Prostate gland (tissue), 2 donors: ENCODE results near the gene ZNF575. TPM values are rescaled to one million over a fixed set of nuclear protein-coding genes. Genes with fewer than 3 reads are reported as not detected.

Experiments used
- DNase-seq: peaks from one replicate; pipeline ENCODE4 v3.0.0-alpha.2; 2019; ENCODE audit warnings: low spot score
- H3K27ac ChIP-seq, 2 donors: fragments of 200-600 bp; sonication (generic); 2 replicates each; pipeline ENCODE4 v1.5.1; 2017 to 2019
- H3K27me3 ChIP-seq: fragments of 200-600 bp; sonication (generic); replicated peaks from 2 replicates; pipeline ENCODE4 v1.5.1; 2019; ENCODE audit not compliant: insufficient read depth
- H3K36me3 ChIP-seq, 2 donors: fragments of 200-600 bp; sonication (generic); 1 replicate in 1 of 2; 2 replicates in 1 of 2; pipeline versions ENCODE4 v1.5.1 to v1.8.1; 2017 to 2019
- H3K4me1 ChIP-seq: fragments of 200-600 bp; sonication (generic); replicated peaks from 2 replicates; pipeline ENCODE4 v1.5.1; 2019
- H3K4me3 ChIP-seq, 2 donors: fragments of 200-600 bp; sonication (generic); 2 replicates each; pipeline ENCODE4 v1.5.1; 2017 to 2019
- H3K9me3 ChIP-seq: fragments of 200-600 bp; sonication (generic); 2 replicates; pipeline ENCODE4 v1.5.1; 2017
- CTCF ChIP-seq, 4 experiments: fragments of 200-600 bp in 2 of 4; fragments of 450-650 bp in 2 of 4; sonication (generic) in 2 of 4; IDR thresholded peaks; 1 replicate in 3 of 4; 2 replicates in 1 of 4; pipeline ENCODE4 v1.5.1; 2016 to 2019; ENCODE audit warnings: antibody characterized with exemption in 4 of 4, mild to moderate bottlenecking in 2 of 4, moderate library complexity in 2 of 4
- POLR2A ChIP-seq: fragments of 450-650 bp; IDR thresholded peaks from one replicate; pipeline ENCODE4 v1.6.1; 2016; ENCODE audit warnings: antibody characterized with exemption, mild to moderate bottlenecking
- POLR2AphosphoS5 ChIP-seq: sonication (generic); formaldehyde crosslinking; IDR thresholded peaks from one replicate; pipeline ENCODE4 v1.6.1; 2017; ENCODE audit warnings: antibody characterized with exemption
- WGBS: methylation state at CpG from one replicate; pipeline ENCODE4 v1.1.5; 2018; 5-methylcytosine and 5-hydroxymethylcytosine counted together
- intact Hi-C: fragments of 100-400 bp; cut with DNase I; formaldehyde crosslinking; loops from one replicate; pipeline ENCODE4 v1.14.2; 2022
- total RNA-seq, 2 donors: library from RNA; depleted of rRNA; stranded (reverse); fragments of >200 nt; gene quantifications; one replicate each; pipeline ENCODE4 v1.1.0, GENCODE V29; 2016

Gene ZNF575
- 1 to 10 TPM in 1 of 2 donors, not detected in 1; 2.0 TPM for total RNA-seq

GRCh38 chr19:43532962-43533545 lies at the start of gene ZNF575:
ZNF575 (plus strand) TSS chr19:43533188; CDS start chr19:43534423, 1,235 bp downstream.
- no peaks in the 10 kb centered on the region for H3K36me3 ChIP-seq
- H3K27ac ChIP-seq, result peak within 1 kb of the TSS; percentile 88 to 93
- intact Hi-C loops, result loop anchor here (10.0 kb wide), 1 partner anchor 222 kb away; the partner anchor contains the start of gene SMG9
- TF ChIP-seq CTCF (IDR thresholded peaks at IDR 0.05) (no peak), POLR2A (peak; percentile 23), POLR2AphosphoS5 (peak; percentile 71)
- H3K4me3 ChIP-seq, result peak within 1 kb of the TSS; percentile 48 to 51
- no peaks in the 10 kb centered on the region for H3K27me3 ChIP-seq
- peak; percentile 81 for DNase-seq
- under 1% methylated on average over 43 of the region's 47 CpGs for WGBS
- H3K9me3 ChIP-seq, result no peaks in the 10 kb centered on the region
- H3K4me1 ChIP-seq, result peaks cover 2% of the 10 kb centered on the region

GRCh38 chr19:43483281-43483680 lies 49.7 kb upstream of the ZNF575 start:
- no peaks in the 10 kb centered on the region for H3K9me3 ChIP-seq
- TF ChIP-seq POLR2A (no peak), CTCF (IDR thresholded peaks at IDR 0.05) (no peak), POLR2AphosphoS5 (no peak)
- H3K4me1 ChIP-seq, result no peaks in the 10 kb centered on the region
- intact Hi-C loops, result no loop called here
- no peaks in the 10 kb centered on the region for H3K36me3 ChIP-seq
- H3K27ac ChIP-seq, result no peak overlapping the region
- H3K4me3 ChIP-seq, result no peak overlapping the region
- WGBS, result 98% methylated on average over 6 of the region's 6 CpGs
- no peak for DNase-seq
- H3K27me3 ChIP-seq, result no peaks in the 10 kb centered on the region

GRCh38 chr19:43485951-43486350 lies 47.0 kb upstream of the ZNF575 start:
- Histone ChIP-seq H3K4me3 (no peak overlapping the region), H3K27me3 (no peaks in the 10 kb centered on the region), H3K4me1 (no peaks in the 10 kb centered on the region), H3K36me3 (no peaks in the 10 kb centered on the region), H3K9me3 (no peaks in the 10 kb centered on the region), H3K27ac (no peak overlapping the region)
- intact Hi-C loops, result no loop called here
- 82% methylated on average over 6 of the region's 6 CpGs for WGBS
- DNase-seq, result no peak
- TF ChIP-seq CTCF (IDR thresholded peaks at IDR 0.05) (no peak), POLR2A (no peak), POLR2AphosphoS5 (no peak)

GRCh38 chr19:43486412-43486811 lies 46.6 kb upstream of the ZNF575 start:
- Histone ChIP-seq H3K4me3 (no peak overlapping the region), H3K36me3 (no peaks in the 10 kb centered on the region), H3K27me3 (no peaks in the 10 kb centered on the region), H3K9me3 (no peaks in the 10 kb centered on the region), H3K4me1 (no peaks in the 10 kb centered on the region), H3K27ac (no peak overlapping the region)
- TF ChIP-seq POLR2AphosphoS5, result no peak
- TF ChIP-seq POLR2A, result no peak
- no peak for TF ChIP-seq CTCF (IDR thresholded peaks at IDR 0.05)
- DNase-seq, result no peak
- intact Hi-C loops, result no loop called here
- 83% methylated on average over 6 of the region's 7 CpGs for WGBS

GRCh38 chr19:43488179-43488578 lies 44.8 kb upstream of the ZNF575 start:
- no peaks in the 10 kb centered on the region for H3K27me3 ChIP-seq
- no peaks in the 10 kb centered on the region for H3K9me3 ChIP-seq
- TF ChIP-seq POLR2A, result no peak
- TF ChIP-seq POLR2AphosphoS5, result no peak
- TF ChIP-seq CTCF (IDR thresholded peaks at IDR 0.05), result no peak
- no peak overlapping the region for H3K27ac ChIP-seq
- H3K4me3 ChIP-seq, result no peak overlapping the region
- WGBS, result 93% methylated on average over 8 of the region's 8 CpGs
- H3K36me3 ChIP-seq, result no peaks in the 10 kb centered on the region
- no peaks in the 10 kb centered on the region for H3K4me1 ChIP-seq
- DNase-seq, result no peak
- intact Hi-C loops, result no loop called here
